Measurements from ENCODE around the gene HBS1L. TPM values are rescaled to one million over a fixed set of nuclear protein-coding genes. Genes with fewer than 3 reads are reported as not detected.

HBS1L gene
- total RNA-seq, 1 donor from 2014 or later, result 77.7 TPM

DNA sequence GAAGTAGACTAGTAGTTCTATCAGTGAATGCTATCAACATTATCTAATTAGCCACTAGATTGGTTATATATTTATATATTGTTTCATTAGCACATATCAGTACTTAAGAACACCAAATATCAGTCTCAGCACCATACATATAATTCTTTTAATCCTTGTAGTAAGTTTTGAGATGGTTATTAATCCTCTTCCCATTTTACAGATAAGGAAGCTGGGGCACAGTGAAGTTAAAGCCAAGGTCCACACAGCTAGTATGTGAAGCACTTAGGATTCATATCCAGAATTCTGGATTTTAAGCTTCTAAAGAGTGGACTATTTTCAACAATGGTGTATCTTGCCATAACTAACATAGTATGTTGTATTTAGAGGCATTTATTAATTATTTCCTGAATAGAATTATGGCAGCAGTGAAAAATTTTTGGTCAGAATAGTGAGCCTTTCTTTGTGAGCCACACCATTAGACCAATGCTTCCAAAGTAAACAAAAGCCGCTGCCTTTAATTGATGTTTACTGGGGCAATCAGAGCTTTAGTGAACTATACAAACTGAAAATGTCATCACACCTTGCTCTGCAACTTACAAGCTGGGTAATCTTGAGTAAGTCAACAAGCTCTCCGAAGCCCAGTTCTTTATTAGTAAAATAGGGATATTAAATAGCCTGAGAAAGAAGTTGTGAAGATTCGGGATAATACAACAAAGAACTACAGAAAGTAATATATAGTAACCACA, 41.9 kb upstream of the HBS1L start:
- H3K27me3 Mint-ChIP-seq (ENCODE audit: unreplicated experiment), result peaks cover 63% of the 10 kb centered on the region
- H3K27ac Mint-ChIP-seq (ENCODE audit: unreplicated experiment), result no peak overlapping the region
- no peak for TF ChIP-seq CTCF (IDR thresholded peaks at IDR 0.05)
- no peak overlapping the region for H3K4me3 Mint-ChIP-seq (ENCODE audit: unreplicated experiment)
- DNase-seq (ENCODE audit: extremely low spot score, unreplicated experiment), result no peak
- no peaks in the 10 kb centered on the region for H3K4me1 Mint-ChIP-seq (ENCODE audit: unreplicated experiment)
- H3K9me3 Mint-ChIP-seq (ENCODE audit: unreplicated experiment), result no peaks in the 10 kb centered on the region
- H3K36me3 Mint-ChIP-seq (ENCODE audit: unreplicated experiment), result no peaks in the 10 kb centered on the region

DNA sequence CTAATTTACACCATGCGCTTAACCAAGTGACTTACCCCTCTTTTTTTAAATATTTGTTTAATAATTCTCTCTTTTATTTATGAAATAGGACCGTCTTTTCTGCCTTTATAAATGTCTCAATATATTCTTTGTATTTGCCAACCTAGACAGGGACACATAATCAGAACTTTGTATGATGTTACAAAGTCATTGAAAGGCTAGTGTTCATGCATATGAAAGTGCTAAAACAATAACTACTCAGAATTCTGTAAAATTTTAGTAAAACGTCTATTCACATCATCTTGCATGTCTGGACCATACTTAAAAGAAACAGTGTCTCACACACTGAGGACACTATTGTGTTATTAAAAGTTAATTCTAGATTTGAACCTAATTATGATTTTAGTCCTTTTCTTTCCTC, 41.1 kb upstream of the HBS1L start:
- DNase-seq (ENCODE audit: extremely low spot score, unreplicated experiment), result no peak
- no peak for TF ChIP-seq CTCF (IDR thresholded peaks at IDR 0.05)
- Mint-ChIP-seq H3K27ac (ENCODE audit: unreplicated experiment) (no peak overlapping the region), H3K4me1 (ENCODE audit: unreplicated experiment) (no peaks in the 10 kb centered on the region), H3K4me3 (ENCODE audit: unreplicated experiment) (no peak overlapping the region), H3K27me3 (ENCODE audit: unreplicated experiment) (peaks cover 57% of the 10 kb centered on the region), H3K9me3 (ENCODE audit: unreplicated experiment) (no peaks in the 10 kb centered on the region), H3K36me3 (ENCODE audit: unreplicated experiment) (no peaks in the 10 kb centered on the region)

- H3K9me3 Mint-ChIP-seq (ENCODE audit: unreplicated experiment), result no peaks in the 10 kb centered on the region
- H3K27ac Mint-ChIP-seq (ENCODE audit: unreplicated experiment), result no peak overlapping the region
- DNase-seq (ENCODE audit: extremely low spot score, unreplicated experiment), result no peak
- TF ChIP-seq CTCF (IDR thresholded peaks at IDR 0.05), result no peak
- no peaks in the 10 kb centered on the region for H3K4me1 Mint-ChIP-seq (ENCODE audit: unreplicated experiment)
- no peaks in the 10 kb centered on the region for H3K36me3 Mint-ChIP-seq (ENCODE audit: unreplicated experiment)
- peaks cover 51% of the 10 kb centered on the region for H3K27me3 Mint-ChIP-seq (ENCODE audit: unreplicated experiment)
- no peak overlapping the region for H3K4me3 Mint-ChIP-seq (ENCODE audit: unreplicated experiment)
Measured at GRCh38 chr6:135094403-135094821, 39.8 kb upstream of the HBS1L start.

DNA sequence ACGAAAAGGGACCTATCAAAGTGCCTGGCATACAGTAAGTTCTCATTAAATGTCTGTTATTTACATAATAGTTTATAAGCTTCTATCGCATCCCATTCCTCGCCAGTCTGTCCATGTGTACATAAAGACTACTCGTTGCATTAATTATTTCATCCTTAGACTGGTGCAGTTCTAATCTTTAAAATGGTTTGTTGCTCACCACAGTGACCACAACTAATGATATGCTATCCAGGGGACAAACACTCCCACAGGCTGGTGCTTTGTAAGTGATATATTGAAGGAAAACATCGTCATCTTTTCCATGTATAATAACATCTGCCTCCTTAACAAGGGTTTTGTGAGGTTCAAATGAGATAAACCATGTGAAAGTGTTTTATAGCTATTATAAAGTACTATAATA, 39.0 kb upstream of the HBS1L start:
- Mint-ChIP-seq H3K4me1 (ENCODE audit: unreplicated experiment) (no peaks in the 10 kb centered on the region), H3K36me3 (ENCODE audit: unreplicated experiment) (no peaks in the 10 kb centered on the region), H3K27me3 (ENCODE audit: unreplicated experiment) (peaks cover 45% of the 10 kb centered on the region), H3K4me3 (ENCODE audit: unreplicated experiment) (no peak overlapping the region), H3K9me3 (ENCODE audit: unreplicated experiment) (no peaks in the 10 kb centered on the region), H3K27ac (ENCODE audit: unreplicated experiment) (no peak overlapping the region)
- no peak for TF ChIP-seq CTCF (IDR thresholded peaks at IDR 0.05)
- no peak for DNase-seq (ENCODE audit: extremely low spot score, unreplicated experiment)

DNA sequence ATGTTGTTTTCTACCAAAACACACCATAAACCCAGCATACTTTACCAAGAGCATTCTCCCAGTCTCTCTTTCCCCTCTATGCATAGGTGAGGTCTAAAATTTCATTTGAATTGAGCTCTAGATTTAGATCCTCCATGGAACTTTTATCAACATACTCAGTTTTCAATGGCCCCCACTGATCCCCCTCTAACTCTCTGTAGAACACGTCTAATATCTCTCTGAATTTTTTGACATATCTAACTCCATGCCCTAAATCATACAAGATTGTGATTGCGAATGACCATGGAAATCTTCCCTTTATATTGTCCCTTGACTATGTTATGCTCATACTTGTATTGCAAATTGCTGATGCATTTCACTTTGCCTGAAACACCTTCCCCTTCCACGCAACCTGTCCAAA, 38.1 kb upstream of the HBS1L start:
- no peak overlapping the region for H3K27ac Mint-ChIP-seq (ENCODE audit: unreplicated experiment)
- H3K27me3 Mint-ChIP-seq (ENCODE audit: unreplicated experiment), result peaks cover 49% of the 10 kb centered on the region
- no peak for TF ChIP-seq CTCF (IDR thresholded peaks at IDR 0.05)
- no peaks in the 10 kb centered on the region for H3K9me3 Mint-ChIP-seq (ENCODE audit: unreplicated experiment)
- DNase-seq (ENCODE audit: extremely low spot score, unreplicated experiment), result no peak
- no peak overlapping the region for H3K4me3 Mint-ChIP-seq (ENCODE audit: unreplicated experiment)
- H3K36me3 Mint-ChIP-seq (ENCODE audit: unreplicated experiment), result no peaks in the 10 kb centered on the region
- H3K4me1 Mint-ChIP-seq (ENCODE audit: unreplicated experiment), result no peaks in the 10 kb centered on the region

All from osteocyte (in vitro differentiated cells).